Suprapubic skin (tissue), 4 donors: ENCODE results near the gene BAIAP2L1. TPM values are rescaled to one million over a fixed set of nuclear protein-coding genes. Genes with fewer than 3 reads are reported as not detected.

Experiments used
- DNase-seq, 2 donors: peaks; one replicate each; pipeline ENCODE4 v3.0.0-alpha.2; 2019; ENCODE audit warnings: low spot score in 2 of 2
- H3K27ac ChIP-seq: fragments of 200-600 bp; sonication (generic); one replicate; pipeline ENCODE4 v1.5.1; 2019
- H3K27me3 ChIP-seq: fragments of 200-600 bp; sonication (generic); one replicate; pipeline ENCODE4 v1.5.1; 2019
- H3K36me3 ChIP-seq: fragments of 200-600 bp; sonication (generic); one replicate; pipeline ENCODE4 v1.5.1; 2019
- H3K4me1 ChIP-seq: fragments of 200-600 bp; sonication (generic); one replicate; pipeline ENCODE4 v1.5.1; 2019
- H3K4me3 ChIP-seq: fragments of 200-600 bp; sonication (generic); one replicate; pipeline ENCODE4 v1.5.1; 2019; ENCODE audit warnings: mild to moderate bottlenecking
- H3K9me3 ChIP-seq: fragments of 200-600 bp; sonication (generic); one replicate; pipeline ENCODE4 v1.5.1; 2019
- EP300 ChIP-seq: sonication (generic); formaldehyde crosslinking; IDR thresholded peaks from one replicate; pipeline ENCODE4 v1.6.1; 2017; ENCODE audit warnings: antibody characterized with exemption
- POLR2A ChIP-seq, 2 donors: fragments of 450-650 bp; IDR thresholded peaks; one replicate each; pipeline ENCODE4 v1.6.1; 2017; ENCODE audit warnings: antibody characterized with exemption in 2 of 2, mild to moderate bottlenecking in 2 of 2, moderate library complexity in 2 of 2
- POLR2AphosphoS5 ChIP-seq, 3 donors: sonication (generic); formaldehyde crosslinking; IDR thresholded peaks; one replicate each; pipeline ENCODE4 v1.6.1; 2017; ENCODE audit warnings: antibody characterized with exemption in 3 of 3
- WGBS: methylation state at CpG from one replicate; pipeline ENCODE4 v1.1.5; 2018; 5-methylcytosine and 5-hydroxymethylcytosine counted together
- total RNA-seq, 4 donors: library from RNA; depleted of rRNA; stranded (reverse); fragments of >200 nt; gene quantifications; one replicate each; pipeline ENCODE4 v1.1.0, GENCODE V29; 2016
- TF ChIP-seq, protein P1 (sequence below), 2 donors: fragments of 200-600 bp in 1 of 2; fragments of 450-650 bp in 1 of 2; sonication (generic) in 1 of 2; IDR thresholded peaks; one replicate each; pipeline ENCODE4 v1.5.1; 2016 to 2019; ENCODE audit warnings: antibody characterized with exemption in 2 of 2, mild to moderate bottlenecking in 1 of 2, moderate library complexity in 1 of 2

Gene BAIAP2L1
- total RNA-seq, 4 donors from 2014 or later = 24.3 to 28.2 (median 26.9) TPM

DNA sequence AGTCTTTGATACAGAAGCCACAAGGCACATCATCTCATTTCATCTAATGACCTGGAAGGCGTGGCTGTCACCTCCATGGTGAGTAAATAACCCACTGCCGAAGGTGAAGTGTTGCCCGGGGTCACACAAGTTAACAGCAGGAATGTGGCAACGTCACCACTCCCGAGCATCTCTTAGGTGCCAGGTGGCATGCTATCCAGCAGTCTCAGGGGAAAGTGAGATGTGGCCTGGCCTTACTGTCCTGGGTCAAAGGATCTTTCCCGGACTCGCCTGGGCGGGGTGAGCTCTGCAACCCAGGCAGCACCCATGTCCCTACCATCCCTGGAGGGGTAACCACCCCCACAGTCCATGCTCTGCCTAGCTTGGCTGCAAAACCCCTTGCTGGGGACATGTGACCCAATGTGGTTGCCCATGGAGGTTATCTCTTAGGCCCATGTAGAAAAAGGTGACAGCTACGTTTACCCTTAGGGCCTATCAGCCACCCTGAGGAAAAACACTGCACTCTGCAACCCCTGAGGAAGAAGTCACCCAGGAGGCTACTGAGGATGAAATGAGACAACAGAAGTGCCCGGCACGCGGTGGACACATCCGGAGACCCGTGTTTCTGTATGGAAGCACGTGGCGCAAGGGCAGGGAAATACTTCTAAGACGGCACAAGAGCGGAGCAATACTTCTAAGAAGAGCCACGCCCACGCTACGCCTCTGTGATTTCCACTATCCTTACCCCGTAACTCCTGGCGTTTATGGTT is 52.0 kb downstream of the BAIAP2L1 start:
- Histone ChIP-seq H3K9me3 (no peaks in the 10 kb centered on the region), H3K27me3 (no peaks in the 10 kb centered on the region), H3K4me1 (peaks cover 8% of the 10 kb centered on the region), H3K36me3 (no peaks in the 10 kb centered on the region), H3K4me3 (no peak overlapping the region), H3K27ac (no peak overlapping the region)
- TF ChIP-seq POLR2A (IDR thresholded peaks at IDR 0.05) = no peak
- no peak for TF ChIP-seq EP300
- no peak for TF ChIP-seq POLR2AphosphoS5 (IDR thresholded peaks at IDR 0.05)
- TF ChIP-seq, protein P1, sequence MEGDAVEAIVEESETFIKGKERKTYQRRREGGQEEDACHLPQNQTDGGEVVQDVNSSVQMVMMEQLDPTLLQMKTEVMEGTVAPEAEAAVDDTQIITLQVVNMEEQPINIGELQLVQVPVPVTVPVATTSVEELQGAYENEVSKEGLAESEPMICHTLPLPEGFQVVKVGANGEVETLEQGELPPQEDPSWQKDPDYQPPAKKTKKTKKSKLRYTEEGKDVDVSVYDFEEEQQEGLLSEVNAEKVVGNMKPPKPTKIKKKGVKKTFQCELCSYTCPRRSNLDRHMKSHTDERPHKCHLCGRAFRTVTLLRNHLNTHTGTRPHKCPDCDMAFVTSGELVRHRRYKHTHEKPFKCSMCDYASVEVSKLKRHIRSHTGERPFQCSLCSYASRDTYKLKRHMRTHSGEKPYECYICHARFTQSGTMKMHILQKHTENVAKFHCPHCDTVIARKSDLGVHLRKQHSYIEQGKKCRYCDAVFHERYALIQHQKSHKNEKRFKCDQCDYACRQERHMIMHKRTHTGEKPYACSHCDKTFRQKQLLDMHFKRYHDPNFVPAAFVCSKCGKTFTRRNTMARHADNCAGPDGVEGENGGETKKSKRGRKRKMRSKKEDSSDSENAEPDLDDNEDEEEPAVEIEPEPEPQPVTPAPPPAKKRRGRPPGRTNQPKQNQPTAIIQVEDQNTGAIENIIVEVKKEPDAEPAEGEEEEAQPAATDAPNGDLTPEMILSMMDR (IDR thresholded peaks at IDR 0.05) = no peak
- peak in 1 of 2 donors; percentile 60 for DNase-seq
- 82% methylated on average over 21 of the region's 23 CpGs for WGBS

DNA sequence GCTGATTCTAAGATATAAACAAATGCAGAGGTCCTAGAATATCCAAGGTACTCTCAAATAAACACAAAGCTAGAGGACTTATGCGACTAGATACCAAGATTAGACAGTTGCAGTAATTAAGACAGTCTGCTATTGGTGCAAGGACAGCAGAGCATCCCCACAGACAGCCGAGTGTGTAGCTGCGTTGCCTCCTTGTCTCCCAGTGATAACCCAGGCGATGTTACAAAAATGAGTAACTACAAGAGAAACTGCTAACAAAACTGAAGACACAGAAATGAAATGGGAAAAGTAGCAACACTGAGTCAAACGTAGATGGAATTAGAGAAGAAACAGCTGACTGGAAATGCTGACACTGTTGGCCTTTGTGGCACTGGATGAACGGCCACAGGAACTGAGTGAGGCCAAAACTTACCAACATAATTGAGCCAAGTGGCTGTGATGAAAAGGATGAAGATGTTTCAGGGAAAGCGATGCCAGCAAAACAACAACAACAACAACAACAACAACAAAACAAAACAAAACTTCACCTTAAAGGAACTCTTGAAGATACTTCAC is 54.3 kb downstream of the BAIAP2L1 start:
- DNase-seq = peak in 1 of 2 donors; percentile 48
- Histone ChIP-seq H3K27ac (no peak overlapping the region), H3K4me1 (no peaks in the 10 kb centered on the region), H3K36me3 (no peaks in the 10 kb centered on the region), H3K27me3 (no peaks in the 10 kb centered on the region), H3K9me3 (no peaks in the 10 kb centered on the region), H3K4me3 (no peak overlapping the region)
- 77% methylated on average over 7 of the region's 7 CpGs for WGBS
- TF ChIP-seq POLR2AphosphoS5 (IDR thresholded peaks at IDR 0.05) (no peak), EP300 (no peak), POLR2A (IDR thresholded peaks at IDR 0.05) (no peak)
- TF ChIP-seq, protein P1 (IDR thresholded peaks at IDR 0.05) = no peak

DNA sequence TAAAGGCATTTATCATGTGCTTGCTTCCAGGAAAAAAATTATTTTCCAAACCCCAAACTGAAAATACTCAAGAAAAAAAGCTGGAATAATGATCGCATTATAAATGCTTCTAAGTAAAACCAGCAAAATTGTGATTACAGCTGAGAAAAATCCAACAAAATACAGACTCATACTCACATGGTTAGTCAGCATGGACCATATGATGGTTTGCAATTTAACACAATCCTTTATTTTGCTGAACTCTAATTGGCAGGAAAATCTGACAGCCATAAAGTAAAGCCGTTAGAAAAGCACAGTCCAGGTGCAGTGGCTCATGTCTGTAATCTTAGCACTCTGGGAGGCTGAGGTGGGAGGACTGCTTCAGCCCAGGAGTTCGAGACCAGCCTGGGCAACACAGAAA is 59.8 kb downstream of the BAIAP2L1 start:
- Histone ChIP-seq H3K27me3 (no peaks in the 10 kb centered on the region), H3K4me3 (no peak overlapping the region), H3K27ac (no peak overlapping the region), H3K4me1 (no peaks in the 10 kb centered on the region), H3K9me3 (no peaks in the 10 kb centered on the region), H3K36me3 (no peaks in the 10 kb centered on the region)
- 67% methylated on average over 3 of the region's 3 CpGs for WGBS
- DNase-seq = no peak
- TF ChIP-seq EP300 (no peak), POLR2A (IDR thresholded peaks at IDR 0.05) (no peak), POLR2AphosphoS5 (IDR thresholded peaks at IDR 0.05) (no peak)
- TF ChIP-seq, protein P1 (IDR thresholded peaks at IDR 0.05) = no peak

DNA sequence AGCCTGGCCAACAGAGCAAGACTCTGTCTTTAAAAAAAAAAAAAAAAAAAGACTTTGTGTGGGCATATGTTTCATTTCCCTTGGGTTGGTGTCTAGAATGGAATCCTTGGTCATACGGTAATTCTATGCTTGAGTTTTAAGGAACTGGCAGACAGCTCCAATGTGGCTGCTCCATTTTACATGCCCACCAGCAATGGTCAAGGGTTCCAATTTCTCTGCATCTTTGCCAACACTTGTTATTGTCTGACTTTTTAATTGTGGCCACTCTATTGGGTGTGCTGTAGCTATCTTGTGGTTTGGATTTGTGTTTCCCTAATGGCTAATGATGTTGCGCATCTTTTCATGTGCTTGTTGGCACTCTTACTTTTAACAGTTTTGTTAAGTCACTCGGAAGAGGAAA is 61.8 kb downstream of the BAIAP2L1 start:
- Histone ChIP-seq H3K36me3 (no peaks in the 10 kb centered on the region), H3K4me1 (no peaks in the 10 kb centered on the region), H3K27ac (no peak overlapping the region), H3K9me3 (no peaks in the 10 kb centered on the region), H3K4me3 (no peak overlapping the region), H3K27me3 (no peaks in the 10 kb centered on the region)
- WGBS = 97% methylated on average over 3 of the region's 3 CpGs
- TF ChIP-seq POLR2AphosphoS5 (IDR thresholded peaks at IDR 0.05) (no peak), EP300 (no peak), POLR2A (IDR thresholded peaks at IDR 0.05) (no peak)
- TF ChIP-seq, protein P1 (IDR thresholded peaks at IDR 0.05) = no peak
- no peak for DNase-seq

DNA sequence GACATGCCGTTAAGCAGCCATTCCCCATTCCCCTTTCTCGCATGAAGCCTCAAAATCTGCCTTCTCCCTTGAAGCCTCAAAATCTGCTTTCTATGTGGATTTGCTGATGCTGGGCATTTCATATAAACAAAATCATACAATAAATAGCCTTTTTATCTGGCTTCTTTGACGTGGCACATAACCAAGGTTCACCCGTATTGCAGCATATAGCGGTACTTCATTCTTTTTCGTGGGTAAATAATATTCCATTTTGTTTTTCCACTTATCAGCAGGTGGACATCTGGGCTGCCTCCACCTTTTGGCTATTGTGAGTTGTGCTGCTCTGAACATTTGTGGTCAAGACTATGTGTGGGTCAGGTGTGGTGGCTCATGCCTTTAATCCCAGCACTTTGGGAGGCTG is 62.4 kb downstream of the BAIAP2L1 start:
- Histone ChIP-seq H3K4me3 (no peak overlapping the region), H3K36me3 (no peaks in the 10 kb centered on the region), H3K27me3 (no peaks in the 10 kb centered on the region), H3K4me1 (no peaks in the 10 kb centered on the region), H3K9me3 (no peaks in the 10 kb centered on the region), H3K27ac (no peak overlapping the region)
- TF ChIP-seq, protein P1 (IDR thresholded peaks at IDR 0.05) = no peak
- TF ChIP-seq POLR2A (IDR thresholded peaks at IDR 0.05) = no peak
- TF ChIP-seq POLR2AphosphoS5 (IDR thresholded peaks at IDR 0.05) = no peak
- TF ChIP-seq EP300 = no peak
- 93% methylated on average over 6 of the region's 6 CpGs for WGBS
- DNase-seq = no peak
